Gastrocnemius medialis (tissue), 4 donors: ENCODE data around the gene SASS6. TPM values are rescaled to one million over a fixed set of nuclear protein-coding genes. Genes with fewer than 3 reads are reported as not detected.

Experiments used
- ATAC-seq, 2 donors: fragments of 150-250 bp; one replicate each; pipeline ENCODE4 v1.9.1; 2016
- DNase-seq, 2 donors: peaks; one replicate each; pipeline ENCODE4 v3.0.0-alpha.2; 2019
- H3K27ac ChIP-seq, 4 donors: fragments of 200-600 bp; sonication (generic); 1 replicate in 1 of 4; 2 replicates in 3 of 4; pipeline ENCODE4 v1.5.1; 2016 to 2018; ENCODE audit warnings: mild to moderate bottlenecking in 2 of 4, moderate library complexity in 1 of 4
- H3K27me3 ChIP-seq, 3 donors: fragments of 200-600 bp; sonication (generic) in 2 of 3; 1 replicate in 1 of 3; 2 replicates in 2 of 3; pipeline versions ENCODE4 v1.5.1 to v1.6.0; 2016 to 2019; ENCODE audit warnings: mild to moderate bottlenecking in 1 of 3, moderate library complexity in 1 of 3
- H3K36me3 ChIP-seq, 2 donors: fragments of 200-600 bp; sonication (generic) in 1 of 2; one replicate each; pipeline ENCODE4 v1.5.1; 2017 to 2018
- H3K4me1 ChIP-seq, 2 donors: fragments of 200-600 bp; sonication (generic) in 1 of 2; one replicate each; pipeline ENCODE4 v1.5.1; 2016 to 2017; ENCODE audit warnings: mild to moderate bottlenecking in 2 of 2
- H3K4me3 ChIP-seq, 4 donors: fragments of 200-600 bp; sonication (generic) in 3 of 4; 1 replicate in 1 of 4; 2 replicates in 3 of 4; pipeline ENCODE4 v1.5.1; 2016 to 2019; ENCODE audit warnings: mild to moderate bottlenecking in 2 of 4
- H3K9me3 ChIP-seq, 3 donors: fragments of 200-600 bp; sonication (generic) in 2 of 3; 1 replicate in 1 of 3; 2 replicates in 2 of 3; pipeline ENCODE4 v1.5.1; 2016 to 2019
- POLR2A ChIP-seq, 2 donors: fragments of 450-650 bp; IDR thresholded peaks; one replicate each; pipeline ENCODE4 v1.6.1; 2017; ENCODE audit warnings: antibody characterized with exemption in 2 of 2, mild to moderate bottlenecking in 2 of 2, moderate library complexity in 2 of 2
- in situ Hi-C, 4 donors: fragments of 200-750 bp; cut with MboI; loops; one replicate each; pipeline versions ENCODE4 v1.15.0 to v1.8.0; 2017; ENCODE audit warnings: low sequenced_read_pairs in 4 of 4
- intact Hi-C: fragments of 100-400 bp; cut with DNase I; formaldehyde crosslinking; loops from one replicate; pipeline ENCODE4 v1.15.1; 2023; ENCODE audit warnings: low total_unique reads
- total RNA-seq, 4 donors: library from RNA; depleted of rRNA; stranded (reverse); fragments of >200 nt; gene quantifications; one replicate each; pipeline versions ENCODE4 v1.1.0 to v1.2.3, GENCODE V29; 2016
- TF ChIP-seq, protein P1 (sequence below), 5 experiments: fragments of 450-650 bp in 3 of 5; fragments of 200-600 bp in 2 of 5; sonication (generic) in 2 of 5; IDR thresholded peaks in 4 of 5; conservative IDR thresholded peaks in 1 of 5; 1 replicate in 4 of 5; 2 replicates in 1 of 5; pipeline ENCODE4 v1.5.1; 2016 to 2019; ENCODE audit warnings: antibody characterized with exemption in 5 of 5, mild to moderate bottlenecking in 3 of 5, moderate library complexity in 3 of 5

SASS6 gene
- total RNA-seq, 4 donors from 2014 or later, result 0.71 to 4.2 (median 1.6) TPM

DNA sequence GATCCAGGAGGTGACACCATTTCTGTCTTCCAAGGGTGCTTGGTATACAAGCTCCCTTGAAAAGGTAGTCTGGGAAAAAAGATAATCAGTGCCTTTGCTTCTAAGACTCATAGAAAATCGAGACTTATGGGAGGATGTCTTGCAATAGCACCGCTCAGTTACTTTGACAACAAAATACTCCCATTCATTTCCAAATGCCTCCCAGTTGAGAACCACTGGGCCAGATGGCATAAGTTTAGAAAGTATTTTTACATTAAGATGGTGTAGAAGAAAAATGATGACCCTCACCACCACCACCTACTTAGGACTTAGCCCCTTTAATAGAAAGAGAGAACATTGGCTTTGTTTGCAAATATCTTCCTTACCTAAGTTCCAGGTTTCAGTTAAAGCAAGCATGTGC is 4.9 kb upstream of the SASS6 start:
- DNase-seq, result no peak
- Histone ChIP-seq H3K4me1 (peaks cover 13 to 19% of the 10 kb centered on the region in 2 donors), H3K27ac (no peak overlapping the region), H3K9me3 (no peaks in the 10 kb centered on the region), H3K4me3 (no peak overlapping the region), H3K27me3 (no peaks in the 10 kb centered on the region), H3K36me3 (peaks cover 0 to 56% of the 10 kb centered on the region in 2 donors)
- intact Hi-C loops (no loop called here), in situ Hi-C loops (loop anchor here in 1 of 4 donors (10.0 kb wide), 2 partner anchors 117 to 757 kb away; partner anchors contain the start of genes EXTL2 and SLC30A7)
- no peak for TF ChIP-seq POLR2A (IDR thresholded peaks at IDR 0.05)
- TF ChIP-seq, protein P1, sequence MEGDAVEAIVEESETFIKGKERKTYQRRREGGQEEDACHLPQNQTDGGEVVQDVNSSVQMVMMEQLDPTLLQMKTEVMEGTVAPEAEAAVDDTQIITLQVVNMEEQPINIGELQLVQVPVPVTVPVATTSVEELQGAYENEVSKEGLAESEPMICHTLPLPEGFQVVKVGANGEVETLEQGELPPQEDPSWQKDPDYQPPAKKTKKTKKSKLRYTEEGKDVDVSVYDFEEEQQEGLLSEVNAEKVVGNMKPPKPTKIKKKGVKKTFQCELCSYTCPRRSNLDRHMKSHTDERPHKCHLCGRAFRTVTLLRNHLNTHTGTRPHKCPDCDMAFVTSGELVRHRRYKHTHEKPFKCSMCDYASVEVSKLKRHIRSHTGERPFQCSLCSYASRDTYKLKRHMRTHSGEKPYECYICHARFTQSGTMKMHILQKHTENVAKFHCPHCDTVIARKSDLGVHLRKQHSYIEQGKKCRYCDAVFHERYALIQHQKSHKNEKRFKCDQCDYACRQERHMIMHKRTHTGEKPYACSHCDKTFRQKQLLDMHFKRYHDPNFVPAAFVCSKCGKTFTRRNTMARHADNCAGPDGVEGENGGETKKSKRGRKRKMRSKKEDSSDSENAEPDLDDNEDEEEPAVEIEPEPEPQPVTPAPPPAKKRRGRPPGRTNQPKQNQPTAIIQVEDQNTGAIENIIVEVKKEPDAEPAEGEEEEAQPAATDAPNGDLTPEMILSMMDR (IDR thresholded peaks at IDR 0.05 in 4 of 5, conservative IDR thresholded peaks at IDR 0.05 in 1 of 5), result no peak
- no peak for ATAC-seq

DNA sequence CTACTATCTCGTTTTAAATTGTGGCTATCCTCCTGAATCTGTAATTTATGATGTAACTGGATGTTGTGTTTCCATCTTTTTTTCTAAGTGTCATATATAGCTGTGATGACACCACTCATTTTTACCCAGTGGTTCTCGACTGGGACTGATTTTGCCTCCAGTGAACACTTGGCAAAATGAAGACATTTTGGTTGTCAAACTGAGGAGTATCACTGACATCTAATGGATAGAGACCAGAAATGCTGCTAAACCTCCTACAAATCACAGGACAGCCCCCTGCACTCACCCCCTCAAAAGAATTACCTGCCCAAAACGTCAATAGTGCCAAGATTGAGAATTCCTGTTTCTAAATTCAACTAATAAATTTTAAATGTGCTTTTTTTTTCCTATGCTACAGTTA is 2.1 kb upstream of the SASS6 start:
- intact Hi-C loops, result loop anchor here (5.0 kb wide), 1 partner anchor 112 kb away; the partner anchor contains the start of gene DBT
- in situ Hi-C loops, result loop anchor here in 1 of 4 donors (10.0 kb wide), 2 partner anchors 120 to 760 kb away; partner anchors contain the start of genes EXTL2 and SLC30A7

DNA sequence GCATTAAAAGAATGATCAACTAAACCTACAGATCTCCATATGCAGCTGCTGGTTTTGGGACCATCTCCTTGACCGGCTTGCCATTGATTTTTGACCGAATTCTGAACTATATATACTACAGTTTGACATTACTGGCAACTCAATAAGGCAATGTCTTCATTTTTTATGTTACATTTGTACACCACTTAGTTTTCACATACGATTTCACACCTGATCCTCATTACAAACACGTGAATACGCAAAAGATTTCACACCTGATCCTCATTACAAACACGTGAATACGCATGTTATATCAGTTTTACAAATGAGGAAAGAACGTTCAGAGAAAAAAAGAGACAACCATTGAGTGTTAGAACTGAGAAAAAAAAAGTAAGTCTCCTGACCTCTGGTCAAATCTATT is 1.1 kb downstream of the SASS6 start:
- Histone ChIP-seq H3K27ac (no peak overlapping the region), H3K9me3 (no peaks in the 10 kb centered on the region), H3K27me3 (no peaks in the 10 kb centered on the region), H3K4me1 (peaks cover 20 to 28% of the 10 kb centered on the region in 2 donors), H3K36me3 (no peaks in the 10 kb centered on the region), H3K4me3 (peak overlapping the region in 3 of 4 donors; percentile 80 to 90 (median 85))
- DNase-seq (no peak), ATAC-seq (no peak)
- intact Hi-C loops, result loop anchor here (1.0 to 5.0 kb wide), 4 partner anchors 93 to 763 kb away; partner anchors contain the start of genes DBT, EXTL2 and SLC35A3
- in situ Hi-C loops, result loop anchor here in 1 of 4 donors (10.0 kb wide), 2 partner anchors 123 to 763 kb away; partner anchors contain the start of genes EXTL2 and SLC30A7
- TF ChIP-seq, protein P1 (IDR thresholded peaks at IDR 0.05 in 4 of 5, conservative IDR thresholded peaks at IDR 0.05 in 1 of 5), result no peak
- TF ChIP-seq POLR2A (IDR thresholded peaks at IDR 0.05), result no peak

More for the DNA sequence above, 2.1 kb upstream of the SASS6 start:
- no peak for DNase-seq
- Histone ChIP-seq H3K27ac (no peak overlapping the region), H3K36me3 (peaks cover 0 to 32% of the 10 kb centered on the region in 2 donors), H3K9me3 (no peaks in the 10 kb centered on the region), H3K4me1 (peaks cover 20 to 28% of the 10 kb centered on the region in 2 donors), H3K27me3 (no peaks in the 10 kb centered on the region), H3K4me3 (no peak overlapping the region)
- ATAC-seq, result no peak
- TF ChIP-seq, protein P1 (IDR thresholded peaks at IDR 0.05 in 4 of 5, conservative IDR thresholded peaks at IDR 0.05 in 1 of 5), result no peak
- TF ChIP-seq POLR2A (IDR thresholded peaks at IDR 0.05), result no peak

DNA sequence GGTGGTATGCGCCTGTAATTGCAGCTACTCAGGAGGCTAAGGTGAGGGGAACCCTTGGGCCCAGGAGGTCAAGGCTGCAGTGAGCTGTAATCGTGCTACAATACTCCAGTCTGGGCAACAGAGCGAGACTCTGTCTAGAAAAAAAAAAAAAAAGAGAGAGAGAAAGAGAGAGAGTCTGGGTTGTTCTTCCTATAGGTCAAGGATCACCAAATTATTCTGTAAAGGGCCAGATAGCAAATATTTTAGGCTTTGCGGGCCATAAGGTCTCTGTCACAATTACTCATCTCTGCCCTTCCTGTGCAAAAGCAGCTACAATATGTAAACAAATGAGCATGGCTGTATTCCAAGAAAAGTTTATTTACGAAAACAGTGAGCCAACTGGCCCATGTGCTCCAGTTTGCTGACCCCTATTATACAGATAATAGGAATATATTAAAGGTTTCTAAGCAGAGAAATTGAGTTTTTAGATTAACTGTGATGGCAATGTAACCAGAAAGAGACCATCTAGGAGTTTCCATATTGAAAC is 2.1 kb downstream of the SASS6 start:
- Histone ChIP-seq H3K4me1 (peaks cover 20 to 28% of the 10 kb centered on the region in 2 donors), H3K36me3 (no peaks in the 10 kb centered on the region), H3K9me3 (no peaks in the 10 kb centered on the region), H3K4me3 (no peak overlapping the region), H3K27ac (no peak overlapping the region), H3K27me3 (no peaks in the 10 kb centered on the region)
- DNase-seq (no peak), ATAC-seq (no peak)
- intact Hi-C loops (loop anchor here (5.0 kb wide), 1 partner anchor 117 kb away; the partner anchor contains the start of gene DBT), in situ Hi-C loops (loop anchor here in 1 of 4 donors (10.0 kb wide), 2 partner anchors 124 to 764 kb away; partner anchors contain the start of genes EXTL2 and SLC30A7)
- TF ChIP-seq, protein P1 (IDR thresholded peaks at IDR 0.05 in 4 of 5, conservative IDR thresholded peaks at IDR 0.05 in 1 of 5), result no peak
- TF ChIP-seq POLR2A (IDR thresholded peaks at IDR 0.05), result no peak
